GOT3 (cell line): ENCODE data around the gene SERPINE1.
A peak's percentile ranks its signal among the peaks of the same experiment; 100 is the strongest.
"Not testable (repeated sequence)": the region's sequence is repeated elsewhere in the genome, so short reads cannot be mapped to it uniquely, and the experiment has no call there.

Experiments
- DNase-seq: peaks from one replicate; lab custom pipeline; 2025; ENCODE audit warnings: mixed read lengths; lab: John Stamatoyannopoulos, UW

Gene SERPINE1

GRCh38 chr7:101126651-101127459 lies at the start of gene SERPINE1:
Gene SERPINE1, plus strand, starts transcription at chr7:101127104. Its CDS starts 1,290 bp downstream, at chr7:101128394.
- DNase-seq: peak; percentile 94

DNA sequence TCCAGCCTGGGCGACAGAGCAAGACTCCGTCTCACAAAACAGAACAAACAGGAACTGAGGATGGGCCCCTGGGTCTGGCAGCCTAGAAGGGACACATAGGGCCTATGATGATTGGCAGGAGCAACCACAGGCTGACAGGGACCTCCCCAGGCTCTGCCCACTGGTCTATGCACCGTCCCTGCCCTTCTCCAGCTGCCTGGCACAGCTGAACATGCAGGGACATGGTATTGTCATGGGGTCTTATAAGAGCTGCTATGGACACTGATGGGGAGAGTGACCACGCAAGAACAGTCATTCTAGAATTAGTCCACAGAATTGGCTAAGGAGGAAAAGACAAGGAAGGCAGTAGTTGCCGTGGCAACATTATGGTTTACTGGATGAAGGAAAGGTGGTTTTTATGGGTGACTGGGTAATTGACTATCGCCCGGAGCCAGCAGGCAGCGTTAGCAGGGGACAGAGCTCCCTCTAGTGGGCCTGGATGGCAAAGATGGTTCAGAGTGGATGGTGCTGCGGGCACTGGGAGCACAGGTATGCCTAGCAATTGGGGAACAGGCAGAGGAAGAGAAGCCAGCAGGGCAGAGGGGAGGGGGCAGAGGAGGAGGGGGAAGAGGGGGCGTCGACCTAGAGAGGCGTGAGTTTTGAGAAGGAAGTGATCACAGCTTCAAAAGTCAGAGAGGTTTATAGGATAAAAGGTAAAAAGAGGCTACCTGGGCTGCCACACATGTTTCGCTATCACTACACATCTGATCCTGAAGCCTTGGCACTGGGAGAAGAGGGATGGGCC lies 49.4 kb upstream of the SERPINE1 start:
- DNase-seq: peak; percentile 41

GRCh38 chr7:101081432-101081831 lies 45.5 kb upstream of the SERPINE1 start:
- DNase-seq: no peak

GRCh38 chr7:101084865-101085161 lies 42.1 kb upstream of the SERPINE1 start:
- no peak for DNase-seq

- peak; percentile 34 for DNase-seq
These were observed 41.5 kb upstream of the SERPINE1 start, which contains the start of gene TRIM56 for GRCh38 chr7:101085162-101085964. Gene TRIM56, plus strand, starts transcription at chr7:101085481. Its CDS starts 1,832 bp downstream, at chr7:101087313.

- no peak for DNase-seq
These were observed 39.4 kb upstream of the SERPINE1 start for GRCh38 chr7:101087334-101088068.

- no peak for DNase-seq
These were observed 38.9 kb upstream of the SERPINE1 start for GRCh38 chr7:101088069-101088425.

GRCh38 chr7:101088858-101089529 lies 37.9 kb upstream of the SERPINE1 start:
- no peak for DNase-seq

DNA sequence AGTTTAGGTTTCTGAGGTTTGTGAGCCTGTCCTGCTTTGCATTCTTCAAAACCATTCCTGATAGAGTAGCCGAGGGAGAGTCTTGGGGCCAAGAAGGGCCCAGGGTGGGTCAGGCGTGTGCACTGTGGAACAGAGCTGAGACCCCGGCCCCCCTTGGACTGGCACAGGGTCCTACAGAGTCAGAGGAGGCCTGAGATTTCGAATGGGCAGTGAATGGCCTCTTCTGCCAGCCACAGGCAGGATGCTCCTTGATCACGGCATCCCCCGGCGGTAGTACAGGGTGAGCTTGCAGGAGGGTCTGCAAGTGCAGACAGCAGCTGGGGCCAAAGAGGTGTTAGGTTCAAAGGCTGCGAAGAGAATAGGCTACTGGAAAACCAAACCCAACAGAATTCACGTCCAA lies 37.0 kb upstream of the SERPINE1 start:
- DNase-seq: no peak

DNA sequence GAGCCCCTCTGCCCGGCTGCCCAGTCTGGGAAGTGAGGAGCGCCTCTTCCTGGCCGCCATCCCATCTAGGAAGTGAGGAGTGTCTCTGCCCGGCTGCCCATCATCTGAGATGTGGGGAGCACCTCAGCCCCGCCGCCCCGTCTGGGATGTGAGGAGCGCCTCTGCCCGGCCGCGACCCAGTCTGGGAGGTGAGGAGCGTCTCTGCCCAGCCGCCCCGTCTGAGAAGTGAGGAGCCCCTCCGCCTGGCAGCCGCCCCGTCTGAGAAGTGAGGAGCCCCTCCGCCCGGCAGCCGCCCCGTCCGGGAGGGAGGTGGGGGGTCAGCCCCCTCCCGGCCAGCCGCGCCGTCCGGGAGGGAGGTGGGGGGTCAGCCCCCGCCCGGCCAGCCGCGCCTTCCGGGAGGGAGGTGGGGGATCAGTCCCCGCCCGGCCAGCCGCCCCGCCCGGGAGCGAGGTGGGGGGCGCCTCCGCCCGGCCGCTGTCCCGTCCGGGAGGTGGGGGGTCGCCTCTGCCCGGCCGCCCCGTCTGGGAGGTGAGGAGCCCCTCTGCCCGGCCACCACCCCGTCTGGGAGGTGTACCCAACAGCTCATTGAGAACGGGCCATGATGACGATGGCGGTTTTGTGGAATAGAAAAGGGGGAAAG lies 34.5 kb upstream of the SERPINE1 start:
- not testable (repeated sequence) for DNase-seq

GRCh38 chr7:101093906-101094305 lies 33.0 kb upstream of the SERPINE1 start:
- DNase-seq: no peak

GRCh38 chr7:101094376-101094775 lies 32.5 kb upstream of the SERPINE1 start:
- DNase-seq: no peak

DNA sequence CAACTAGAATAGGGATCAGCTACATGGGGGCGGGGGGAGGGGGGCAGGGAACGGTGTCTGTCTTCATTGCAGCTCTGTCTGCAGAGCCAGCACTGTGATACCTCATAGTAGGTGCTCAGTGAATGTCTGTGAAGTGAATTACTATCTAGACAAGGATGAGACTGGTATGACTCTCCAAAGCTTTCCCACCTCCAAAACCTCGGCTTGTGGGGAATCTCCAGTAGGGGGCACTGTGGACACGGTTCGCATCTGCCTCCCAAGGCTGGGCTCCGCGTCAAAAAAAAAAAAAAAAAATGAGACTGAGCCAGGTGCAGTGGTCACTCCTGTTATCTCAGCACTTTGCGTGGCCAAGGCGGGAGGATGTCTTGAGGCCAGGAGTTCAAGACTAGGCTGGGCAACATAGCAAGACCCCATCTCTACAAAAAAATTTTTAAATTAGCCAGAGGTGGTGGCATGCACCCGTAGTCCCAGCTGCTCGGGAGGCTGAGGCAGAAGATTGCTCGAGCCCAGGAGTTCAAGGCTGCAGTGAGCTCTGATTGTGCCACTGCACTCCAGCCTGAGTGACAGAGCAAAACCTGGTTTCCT lies 32.0 kb upstream of the SERPINE1 start:
- no peak for DNase-seq

GRCh38 chr7:101096331-101096956 lies 30.5 kb upstream of the SERPINE1 start:
- DNase-seq: no peak

DNA sequence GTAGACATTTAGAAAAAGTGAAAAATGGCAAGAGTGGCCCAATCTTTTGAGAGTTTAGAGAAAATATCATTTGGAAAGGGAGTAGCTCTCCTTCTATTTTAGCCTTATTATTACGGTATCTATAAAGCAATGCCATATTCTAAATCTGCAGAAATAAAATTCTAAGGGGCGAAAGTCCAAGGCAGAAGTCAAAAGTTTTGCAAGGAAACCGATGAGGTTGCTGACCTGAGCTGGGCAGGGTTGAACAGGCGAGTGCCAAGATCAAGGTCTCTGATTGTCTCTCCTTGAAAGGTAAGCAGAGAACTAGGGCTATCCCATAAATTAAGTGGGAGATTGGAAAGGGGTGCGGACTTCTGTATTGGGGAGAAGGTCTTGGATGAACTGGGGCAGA lies 30.0 kb upstream of the SERPINE1 start:
- no peak for DNase-seq

DNA sequence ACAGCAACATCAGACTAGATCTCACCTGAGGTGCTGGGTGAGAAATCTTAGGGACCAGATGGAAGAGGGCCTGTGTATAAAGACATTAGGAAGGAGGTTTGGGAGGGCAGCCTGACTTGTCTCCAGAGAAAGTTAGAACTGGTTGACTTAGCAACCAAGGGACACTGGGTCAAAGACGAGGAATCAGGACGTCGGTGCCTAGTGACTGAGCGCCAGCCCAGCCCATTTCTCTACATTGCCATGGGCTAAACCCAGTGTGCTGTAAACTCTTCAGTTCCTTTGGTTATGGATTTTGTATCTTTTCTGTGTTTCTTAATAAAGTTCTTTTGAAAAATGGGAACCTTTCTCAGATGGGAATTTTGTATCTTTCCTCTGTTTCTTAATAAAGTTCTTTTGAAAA lies 29.3 kb upstream of the SERPINE1 start:
- DNase-seq: no peak

- peak; percentile 92 for DNase-seq
These were observed 26.7 kb upstream of the SERPINE1 start for GRCh38 chr7:101099969-101100781.

DNA sequence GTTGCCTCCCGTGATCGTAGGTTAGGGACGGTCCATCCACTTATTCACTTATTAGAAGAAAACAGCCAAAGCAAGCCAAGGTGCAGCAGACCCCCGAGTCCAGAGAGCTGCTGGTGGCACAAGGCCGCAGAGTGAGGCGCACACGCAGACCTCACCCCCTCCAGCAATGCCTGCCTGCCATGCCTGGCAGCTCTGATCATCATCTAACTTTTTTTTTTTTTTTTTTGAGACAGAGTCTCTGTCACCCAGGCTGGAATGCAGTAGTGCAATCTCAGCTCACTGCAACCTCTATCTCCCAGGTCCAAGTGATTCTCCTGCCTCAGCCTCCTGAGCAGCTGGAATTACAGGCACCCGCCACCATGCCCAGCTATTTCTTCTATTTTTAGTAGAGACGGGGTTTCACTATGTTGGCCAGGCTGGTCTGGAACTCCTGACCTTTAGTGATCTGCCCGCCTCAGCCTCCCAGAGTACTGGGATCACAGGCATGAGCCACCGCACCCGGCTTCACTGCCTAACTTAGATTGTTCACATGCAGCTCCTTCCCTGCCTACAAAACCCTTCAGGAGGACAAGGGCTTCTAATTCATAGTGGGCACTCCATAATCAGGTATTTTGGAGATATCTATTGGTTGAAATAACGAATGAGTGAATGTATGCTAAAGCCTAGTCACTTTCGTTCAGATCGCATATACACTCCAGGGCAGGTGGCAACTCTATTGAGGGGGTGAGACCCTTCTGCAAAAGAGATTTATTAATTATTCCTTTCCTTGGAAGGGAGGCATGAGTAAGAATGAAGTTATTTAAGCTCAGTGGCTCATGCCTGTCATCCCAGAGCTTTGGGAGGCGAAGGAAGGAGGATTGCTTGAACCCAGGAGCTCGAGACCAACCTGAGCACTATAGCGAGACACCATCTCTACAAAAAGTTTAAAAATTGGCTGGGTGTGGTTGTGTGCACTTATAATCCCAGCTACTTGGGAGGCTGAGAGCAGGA lies 25.8 kb upstream of the SERPINE1 start:
- DNase-seq: no peak
